IgD-negative memory B cell (primary cell): ENCODE data around the gene IQGAP1. TPM values are rescaled to one million over a fixed set of nuclear protein-coding genes. Genes with fewer than 3 reads are reported as not detected.
"Not testable (repeated sequence)": the region's sequence is repeated elsewhere in the genome, so short reads cannot be mapped to it uniquely, and the experiment has no call there.

Experiments used
- H3K27ac Mint-ChIP-seq, 3 donors: one replicate each; pipeline ENCODE4 v1.8.0; 2020 to 2022; ENCODE audit warnings: mild to moderate bottlenecking in 3 of 3, mixed read lengths in 3 of 3, moderate library complexity in 1 of 3
- H3K27me3 Mint-ChIP-seq: one replicate; pipeline ENCODE4 v1.8.0; 2021; ENCODE audit warnings: mixed read lengths
- H3K36me3 Mint-ChIP-seq: one replicate; pipeline ENCODE4 v1.8.0; 2020; ENCODE audit warnings: mild to moderate bottlenecking, mixed read lengths
- H3K4me1 Mint-ChIP-seq, 3 donors: one replicate each; pipeline ENCODE4 v1.8.0; 2020 to 2022; ENCODE audit warnings: mixed read lengths in 3 of 3, mild to moderate bottlenecking in 1 of 3
- H3K4me3 Mint-ChIP-seq, 4 donors: one replicate each; pipeline ENCODE4 v1.8.0; 2020 to 2022; ENCODE audit warnings: mild to moderate bottlenecking in 4 of 4, mixed read lengths in 4 of 4, moderate library complexity in 3 of 4
- H3K9me3 Mint-ChIP-seq, 3 donors: one replicate each; pipeline ENCODE4 v1.8.0; 2020 to 2021; ENCODE audit warnings: mixed read lengths in 3 of 3, mild to moderate bottlenecking in 1 of 3
- polyA plus RNA-seq: library from polyadenylated mRNA; unstranded; fragments of 300-500 nt; fragmentation: Illumina TruSeq; gene quantifications from one replicate; pipeline ENCODE4 v1.2.3, GENCODE V29; 2021

IQGAP1 gene, protein sequence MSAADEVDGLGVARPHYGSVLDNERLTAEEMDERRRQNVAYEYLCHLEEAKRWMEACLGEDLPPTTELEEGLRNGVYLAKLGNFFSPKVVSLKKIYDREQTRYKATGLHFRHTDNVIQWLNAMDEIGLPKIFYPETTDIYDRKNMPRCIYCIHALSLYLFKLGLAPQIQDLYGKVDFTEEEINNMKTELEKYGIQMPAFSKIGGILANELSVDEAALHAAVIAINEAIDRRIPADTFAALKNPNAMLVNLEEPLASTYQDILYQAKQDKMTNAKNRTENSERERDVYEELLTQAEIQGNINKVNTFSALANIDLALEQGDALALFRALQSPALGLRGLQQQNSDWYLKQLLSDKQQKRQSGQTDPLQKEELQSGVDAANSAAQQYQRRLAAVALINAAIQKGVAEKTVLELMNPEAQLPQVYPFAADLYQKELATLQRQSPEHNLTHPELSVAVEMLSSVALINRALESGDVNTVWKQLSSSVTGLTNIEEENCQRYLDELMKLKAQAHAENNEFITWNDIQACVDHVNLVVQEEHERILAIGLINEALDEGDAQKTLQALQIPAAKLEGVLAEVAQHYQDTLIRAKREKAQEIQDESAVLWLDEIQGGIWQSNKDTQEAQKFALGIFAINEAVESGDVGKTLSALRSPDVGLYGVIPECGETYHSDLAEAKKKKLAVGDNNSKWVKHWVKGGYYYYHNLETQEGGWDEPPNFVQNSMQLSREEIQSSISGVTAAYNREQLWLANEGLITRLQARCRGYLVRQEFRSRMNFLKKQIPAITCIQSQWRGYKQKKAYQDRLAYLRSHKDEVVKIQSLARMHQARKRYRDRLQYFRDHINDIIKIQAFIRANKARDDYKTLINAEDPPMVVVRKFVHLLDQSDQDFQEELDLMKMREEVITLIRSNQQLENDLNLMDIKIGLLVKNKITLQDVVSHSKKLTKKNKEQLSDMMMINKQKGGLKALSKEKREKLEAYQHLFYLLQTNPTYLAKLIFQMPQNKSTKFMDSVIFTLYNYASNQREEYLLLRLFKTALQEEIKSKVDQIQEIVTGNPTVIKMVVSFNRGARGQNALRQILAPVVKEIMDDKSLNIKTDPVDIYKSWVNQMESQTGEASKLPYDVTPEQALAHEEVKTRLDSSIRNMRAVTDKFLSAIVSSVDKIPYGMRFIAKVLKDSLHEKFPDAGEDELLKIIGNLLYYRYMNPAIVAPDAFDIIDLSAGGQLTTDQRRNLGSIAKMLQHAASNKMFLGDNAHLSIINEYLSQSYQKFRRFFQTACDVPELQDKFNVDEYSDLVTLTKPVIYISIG (N-terminal part only)
- polyA plus RNA-seq = 136 TPM

DNA sequence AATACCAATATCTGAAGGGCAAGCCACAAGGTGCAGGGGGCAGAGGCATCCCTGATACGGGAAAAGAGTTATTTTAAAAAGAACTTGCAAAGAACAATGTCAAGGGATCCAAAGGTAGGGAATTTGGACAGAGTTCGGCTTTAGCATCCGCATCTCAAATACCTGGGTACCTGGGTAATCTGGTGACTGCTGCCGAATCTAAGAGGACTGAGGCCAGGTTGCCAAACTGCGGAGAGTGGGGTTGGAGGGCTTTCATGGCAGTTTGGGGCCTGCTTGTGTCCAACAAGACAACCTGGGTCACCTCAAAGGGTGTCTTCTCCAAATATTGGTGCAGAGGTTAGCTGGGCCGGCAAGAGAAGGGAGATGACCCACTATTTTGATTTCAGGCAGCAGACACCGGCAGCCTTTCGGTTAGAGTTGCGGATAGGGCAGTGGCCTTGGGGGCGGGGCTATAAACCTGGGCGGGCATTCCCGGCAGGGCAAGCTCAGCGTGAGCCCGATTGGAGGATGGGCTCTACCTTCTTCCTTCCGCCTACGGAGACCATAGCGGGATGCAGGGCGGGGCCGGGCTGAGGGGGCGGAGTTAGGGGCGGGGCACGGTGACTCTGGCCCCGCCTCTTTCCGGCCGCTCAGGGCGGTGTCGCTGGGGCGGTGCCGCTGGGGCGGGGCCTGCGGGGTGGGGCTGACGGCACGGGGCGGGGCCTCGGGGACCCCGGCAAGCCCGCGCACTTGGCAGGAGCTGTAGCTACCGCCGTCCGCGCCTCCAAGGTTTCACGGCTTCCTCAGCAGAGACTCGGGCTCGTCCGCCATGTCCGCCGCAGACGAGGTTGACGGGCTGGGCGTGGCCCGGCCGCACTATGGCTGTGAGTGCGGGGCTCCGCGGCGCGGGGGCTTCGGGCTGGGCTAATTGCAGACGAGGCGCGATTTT is at the start of gene IQGAP1:
Gene IQGAP1, plus strand, starts transcription at position 709 of the 928 bp plus-strand sequence. Its CDS starts 100 bp downstream, at position 809.
- Mint-ChIP-seq H3K27ac (peak within 1 kb of the TSS; percentile 93 to 98 (median 96)), H3K4me3 (peak within 1 kb of the TSS; percentile 93 to 98 (median 97)), H3K4me1 (peaks cover 32 to 40% (median 34%) of the 10 kb centered on the region in 3 donors), H3K36me3 (no peaks in the 10 kb centered on the region), H3K9me3 (no peaks in the 10 kb centered on the region), H3K27me3 (peaks cover 1% of the 10 kb centered on the region)

DNA sequence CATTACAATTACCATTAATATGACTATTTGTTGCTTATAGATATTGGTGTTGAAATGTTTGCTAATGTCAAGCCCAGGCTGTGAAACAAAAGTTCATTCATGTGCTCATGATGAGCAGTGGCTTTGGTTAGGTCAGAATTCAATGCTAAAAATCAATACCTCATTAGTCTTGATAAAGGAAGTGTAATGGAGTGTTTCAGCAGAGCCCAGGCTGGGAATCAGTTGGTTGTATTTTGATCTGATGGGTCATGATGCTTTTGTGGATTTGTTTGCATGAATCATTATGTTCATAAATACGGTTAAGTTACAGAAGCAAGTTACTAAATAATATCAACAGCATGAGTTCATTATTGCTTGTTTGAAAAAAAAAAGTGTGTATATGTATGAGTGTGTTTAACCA is 49.5 kb upstream of the IQGAP1 start:
- no peaks in the 10 kb centered on the region for H3K36me3 Mint-ChIP-seq
- H3K4me1 Mint-ChIP-seq = peaks cover 5 to 11% (median 7%) of the 10 kb centered on the region in 3 donors
- peaks cover 5% of the 10 kb centered on the region for H3K27me3 Mint-ChIP-seq
- H3K9me3 Mint-ChIP-seq = no peaks in the 10 kb centered on the region
- no peak overlapping the region for H3K4me3 Mint-ChIP-seq
- no peak overlapping the region for H3K27ac Mint-ChIP-seq

DNA sequence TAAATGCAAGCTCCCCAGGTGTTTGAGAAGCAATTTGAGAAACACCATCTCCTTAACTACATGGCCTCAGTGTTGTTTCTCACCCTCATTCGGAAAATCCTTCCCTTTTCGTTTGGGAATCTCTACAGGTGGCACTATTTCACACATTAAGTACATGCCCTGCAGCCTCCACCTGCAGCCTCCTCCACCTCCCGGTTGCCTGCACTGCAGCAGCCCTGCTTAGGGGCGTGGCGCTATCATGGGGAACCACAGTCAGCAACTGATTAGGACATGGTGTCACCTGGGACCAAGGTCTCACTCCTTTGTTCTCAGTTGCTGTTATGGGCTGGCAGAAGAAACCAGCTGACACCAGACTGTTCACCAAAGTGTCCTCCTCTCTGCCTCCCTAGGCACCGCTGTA is 47.7 kb upstream of the IQGAP1 start:
- Mint-ChIP-seq H3K36me3 (no peaks in the 10 kb centered on the region), H3K4me1 (peaks cover 5 to 11% (median 7%) of the 10 kb centered on the region in 3 donors), H3K27me3 (peaks cover 4% of the 10 kb centered on the region), H3K27ac (no peak overlapping the region), H3K4me3 (no peak overlapping the region), H3K9me3 (no peaks in the 10 kb centered on the region)

DNA sequence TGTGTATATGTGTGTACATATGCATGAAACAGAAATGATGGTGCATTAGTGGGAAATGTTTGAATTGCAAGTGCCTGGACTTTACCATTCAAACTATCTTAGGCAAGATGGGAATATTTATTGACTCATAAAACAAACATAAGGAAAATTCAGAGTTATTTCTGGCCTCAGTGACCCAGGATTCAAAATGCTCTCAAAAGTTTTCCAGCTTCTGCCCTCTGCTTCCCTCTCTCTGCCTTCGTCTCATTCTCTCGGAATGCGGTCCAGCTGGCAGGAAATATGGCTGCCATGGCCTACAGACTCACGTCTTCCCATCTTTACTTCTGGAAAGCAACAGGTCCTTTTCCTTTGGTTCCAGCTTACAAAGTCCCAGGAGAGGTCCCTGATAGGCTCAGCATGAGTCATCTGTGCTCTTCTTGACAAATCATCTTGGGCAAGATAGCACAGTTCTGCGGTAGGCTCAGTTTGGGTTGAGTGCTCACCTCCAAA is 44.7 kb upstream of the IQGAP1 start:
- H3K27ac Mint-ChIP-seq = no peak overlapping the region
- H3K4me1 Mint-ChIP-seq = peaks cover 4 to 7% (median 5%) of the 10 kb centered on the region in 3 donors
- peaks cover 4% of the 10 kb centered on the region for H3K27me3 Mint-ChIP-seq
- no peaks in the 10 kb centered on the region for H3K36me3 Mint-ChIP-seq
- no peak overlapping the region for H3K4me3 Mint-ChIP-seq
- no peaks in the 10 kb centered on the region for H3K9me3 Mint-ChIP-seq

DNA sequence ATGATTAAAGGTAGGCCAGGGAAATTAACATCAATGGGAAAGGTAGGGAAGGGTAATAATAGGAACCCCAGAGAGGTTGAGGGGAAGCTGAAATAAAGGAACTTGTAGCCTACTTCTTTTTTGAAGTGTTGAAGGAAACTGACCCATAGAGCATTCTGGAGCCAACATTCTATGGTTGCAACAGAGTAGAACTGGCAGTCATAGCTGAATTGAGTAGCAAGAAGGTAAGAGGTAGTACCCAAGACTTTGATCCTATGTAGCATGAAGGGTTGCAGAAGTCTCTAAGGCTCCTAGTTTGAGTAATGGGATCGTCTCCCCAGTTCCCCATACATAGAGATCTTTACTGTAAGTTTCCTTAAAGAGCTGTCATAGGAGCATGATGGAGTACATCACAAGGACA is 43.4 kb upstream of the IQGAP1 start:
- peaks cover 4 to 7% (median 5%) of the 10 kb centered on the region in 3 donors for H3K4me1 Mint-ChIP-seq
- no peaks in the 10 kb centered on the region for H3K9me3 Mint-ChIP-seq
- no peak overlapping the region for H3K4me3 Mint-ChIP-seq
- H3K27ac Mint-ChIP-seq = no peak overlapping the region
- H3K36me3 Mint-ChIP-seq = no peaks in the 10 kb centered on the region
- H3K27me3 Mint-ChIP-seq = peaks cover 4% of the 10 kb centered on the region

DNA sequence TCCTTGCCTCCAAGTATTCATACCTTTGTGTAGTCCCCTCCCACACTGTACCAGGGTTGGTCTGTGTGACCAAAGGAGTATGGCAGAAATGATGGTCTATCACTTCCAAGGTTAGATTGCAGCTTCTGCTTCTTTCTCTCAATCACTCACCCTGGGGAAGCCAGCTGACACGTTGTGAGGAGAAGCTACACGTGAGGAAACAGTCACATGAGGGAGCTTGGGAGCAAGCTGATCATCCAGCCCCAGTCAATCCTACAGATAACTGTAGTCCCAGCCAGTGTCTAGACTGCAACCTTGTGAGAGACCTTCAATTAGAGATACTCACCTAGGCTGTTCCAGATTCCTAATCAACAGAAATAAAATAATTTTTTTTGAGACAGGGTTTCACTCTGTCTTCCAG is 42.2 kb upstream of the IQGAP1 start:
- Mint-ChIP-seq H3K4me3 (no peak overlapping the region), H3K9me3 (no peaks in the 10 kb centered on the region), H3K4me1 (peaks cover 5 to 7% (median 6%) of the 10 kb centered on the region in 3 donors), H3K27ac (no peak overlapping the region), H3K27me3 (peaks cover 4% of the 10 kb centered on the region), H3K36me3 (no peaks in the 10 kb centered on the region)

DNA sequence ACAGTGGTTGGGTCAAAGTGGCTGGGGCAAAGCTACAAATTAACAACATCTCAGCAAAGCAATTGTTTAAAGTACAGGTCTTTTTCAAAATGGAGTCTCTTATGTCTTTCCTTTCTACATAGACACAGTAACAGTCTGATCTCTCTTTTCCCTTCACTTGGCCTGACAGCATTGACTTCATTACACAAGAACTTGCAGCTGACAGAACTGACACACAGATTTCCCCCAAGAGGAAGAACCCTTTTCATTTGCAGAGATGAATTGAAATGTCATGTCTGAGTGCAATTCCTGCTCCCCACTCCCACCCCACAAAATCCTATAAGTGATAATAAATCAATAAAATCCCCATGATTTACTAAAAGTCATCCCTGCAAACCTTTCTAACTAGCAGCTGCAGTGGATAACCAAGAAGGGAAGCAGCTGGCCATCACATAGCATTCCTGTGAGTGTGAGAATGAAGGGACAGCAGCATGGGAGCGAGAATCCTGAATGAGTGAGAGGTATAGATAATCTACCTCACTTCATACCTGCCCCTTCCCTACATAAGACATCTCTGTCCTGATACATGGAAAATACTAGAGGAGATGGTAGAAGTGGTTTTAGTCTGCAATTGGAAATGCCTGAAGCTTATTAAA is 40.5 kb upstream of the IQGAP1 start:
- H3K4me1 Mint-ChIP-seq, H3K36me3 Mint-ChIP-seq, H3K9me3 Mint-ChIP-seq, H3K4me3 Mint-ChIP-seq, H3K27me3 Mint-ChIP-seq, H3K27ac Mint-ChIP-seq: not testable (repeated sequence)

DNA sequence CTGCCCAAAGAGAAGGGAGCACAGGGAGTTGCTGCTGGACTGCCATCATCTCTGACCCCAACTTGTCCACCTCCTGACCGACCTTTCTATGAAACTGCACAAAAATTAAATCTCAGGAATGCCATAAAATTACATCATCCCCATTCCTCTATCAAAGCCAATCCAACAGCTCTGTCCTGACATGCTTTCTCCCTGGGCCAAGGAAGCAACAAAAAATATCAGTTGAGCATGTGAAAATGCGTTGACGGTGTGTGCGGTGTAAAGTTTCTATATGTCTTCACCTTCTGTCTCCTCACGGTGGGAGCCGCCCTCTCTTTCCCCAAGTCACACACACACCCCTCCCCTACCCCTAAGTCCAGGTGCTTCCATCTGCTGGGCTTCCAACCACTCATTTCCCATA is 39.6 kb upstream of the IQGAP1 start:
- peaks cover 2 to 6% (median 4%) of the 10 kb centered on the region in 3 donors for H3K4me1 Mint-ChIP-seq
- H3K36me3 Mint-ChIP-seq = no peaks in the 10 kb centered on the region
- H3K9me3 Mint-ChIP-seq = no peaks in the 10 kb centered on the region
- no peak overlapping the region for H3K4me3 Mint-ChIP-seq
- peaks cover 2% of the 10 kb centered on the region for H3K27me3 Mint-ChIP-seq
- no peak overlapping the region for H3K27ac Mint-ChIP-seq

DNA sequence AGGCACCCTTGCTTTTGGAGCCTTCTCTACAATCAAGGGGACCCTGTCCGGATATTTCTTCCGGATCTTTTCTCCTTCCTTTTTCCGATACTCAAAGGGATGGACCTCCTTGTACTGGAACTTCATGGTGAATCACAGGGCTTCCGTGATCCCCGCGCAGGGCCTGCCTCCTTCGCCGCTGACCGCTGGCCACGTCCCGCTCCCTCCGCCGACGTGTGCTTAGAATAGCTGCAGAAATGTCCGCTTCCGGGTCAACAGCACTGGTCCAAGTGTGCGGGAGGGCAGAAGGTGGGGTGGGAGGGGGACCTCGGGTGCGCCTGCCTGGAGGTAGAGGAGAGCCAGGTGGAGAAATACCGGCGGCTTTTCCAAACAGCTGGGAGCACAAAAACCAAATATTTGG is 39.0 kb upstream of the IQGAP1 start:
- Mint-ChIP-seq H3K27ac (no peak overlapping the region), H3K36me3 (no peaks in the 10 kb centered on the region), H3K27me3 (peaks cover 2% of the 10 kb centered on the region), H3K4me1 (peaks cover 2 to 6% (median 4%) of the 10 kb centered on the region in 3 donors), H3K9me3 (no peaks in the 10 kb centered on the region), H3K4me3 (peak overlapping the region in 1 of 4 donors; percentile 22)

DNA sequence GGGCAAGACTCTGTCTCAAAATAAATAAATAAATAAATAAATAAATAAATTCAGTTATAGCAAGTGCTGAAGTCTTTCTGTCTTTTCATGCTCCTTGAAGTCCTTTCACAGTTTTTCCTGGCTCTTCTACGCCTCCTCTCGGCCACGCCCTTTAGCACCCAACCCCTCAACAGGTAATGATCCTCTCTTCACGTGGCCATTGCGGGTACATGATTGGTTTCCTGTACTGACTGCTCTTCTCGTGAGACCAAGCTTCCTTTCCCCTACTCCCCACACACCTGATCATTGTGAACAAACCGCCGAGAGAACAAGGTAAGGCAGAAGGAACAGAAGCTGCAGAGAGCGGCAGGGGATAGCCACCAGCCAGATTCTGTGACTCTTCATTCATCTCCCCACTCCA is 38.2 kb upstream of the IQGAP1 start:
- no peaks in the 10 kb centered on the region for H3K9me3 Mint-ChIP-seq
- peaks cover 2 to 6% (median 4%) of the 10 kb centered on the region in 3 donors for H3K4me1 Mint-ChIP-seq
- peaks cover 2% of the 10 kb centered on the region for H3K27me3 Mint-ChIP-seq
- H3K4me3 Mint-ChIP-seq = peak overlapping the region in 2 of 4 donors; percentile 6 to 39
- H3K27ac Mint-ChIP-seq = no peak overlapping the region
- no peaks in the 10 kb centered on the region for H3K36me3 Mint-ChIP-seq

DNA sequence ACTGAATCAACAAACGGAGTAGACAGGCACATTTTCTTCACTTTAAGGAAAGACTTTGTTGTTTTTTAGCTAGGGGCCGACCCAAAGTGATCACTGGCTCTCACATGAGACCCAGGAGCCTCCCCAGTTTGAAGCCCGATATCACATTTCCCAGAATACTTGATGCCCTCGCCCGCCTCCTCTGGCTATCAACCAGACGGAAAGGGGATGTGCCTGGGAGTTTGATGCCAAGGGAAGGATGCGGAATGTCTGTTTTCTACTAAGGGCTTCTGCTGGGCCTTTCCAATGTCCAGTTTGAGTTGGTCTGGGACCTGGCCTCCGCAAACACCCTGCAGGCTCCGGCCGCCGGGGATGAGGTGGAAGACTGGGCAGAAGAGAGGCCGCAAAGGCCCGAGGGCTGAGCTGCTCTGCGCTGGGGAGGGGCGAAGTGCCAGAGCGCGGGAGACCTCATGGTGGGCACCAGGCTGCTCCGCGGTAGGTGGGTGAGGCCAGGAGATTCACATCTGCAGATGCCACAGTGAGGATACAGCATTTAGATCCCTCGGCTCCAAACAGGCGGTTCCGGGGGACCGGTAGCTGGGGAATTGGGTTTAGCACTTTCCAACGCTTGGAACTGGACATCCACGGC is 36.4 kb upstream of the IQGAP1 start:
- no peaks in the 10 kb centered on the region for H3K9me3 Mint-ChIP-seq
- no peaks in the 10 kb centered on the region for H3K36me3 Mint-ChIP-seq
- H3K4me3 Mint-ChIP-seq = peak overlapping the region; percentile 88 to 93 (median 91)
- peak overlapping the region; percentile 3 to 50 (median 46) for H3K27ac Mint-ChIP-seq
- H3K4me1 Mint-ChIP-seq = peaks cover 2 to 6% (median 4%) of the 10 kb centered on the region in 3 donors
- H3K27me3 Mint-ChIP-seq = peaks cover 2% of the 10 kb centered on the region

DNA sequence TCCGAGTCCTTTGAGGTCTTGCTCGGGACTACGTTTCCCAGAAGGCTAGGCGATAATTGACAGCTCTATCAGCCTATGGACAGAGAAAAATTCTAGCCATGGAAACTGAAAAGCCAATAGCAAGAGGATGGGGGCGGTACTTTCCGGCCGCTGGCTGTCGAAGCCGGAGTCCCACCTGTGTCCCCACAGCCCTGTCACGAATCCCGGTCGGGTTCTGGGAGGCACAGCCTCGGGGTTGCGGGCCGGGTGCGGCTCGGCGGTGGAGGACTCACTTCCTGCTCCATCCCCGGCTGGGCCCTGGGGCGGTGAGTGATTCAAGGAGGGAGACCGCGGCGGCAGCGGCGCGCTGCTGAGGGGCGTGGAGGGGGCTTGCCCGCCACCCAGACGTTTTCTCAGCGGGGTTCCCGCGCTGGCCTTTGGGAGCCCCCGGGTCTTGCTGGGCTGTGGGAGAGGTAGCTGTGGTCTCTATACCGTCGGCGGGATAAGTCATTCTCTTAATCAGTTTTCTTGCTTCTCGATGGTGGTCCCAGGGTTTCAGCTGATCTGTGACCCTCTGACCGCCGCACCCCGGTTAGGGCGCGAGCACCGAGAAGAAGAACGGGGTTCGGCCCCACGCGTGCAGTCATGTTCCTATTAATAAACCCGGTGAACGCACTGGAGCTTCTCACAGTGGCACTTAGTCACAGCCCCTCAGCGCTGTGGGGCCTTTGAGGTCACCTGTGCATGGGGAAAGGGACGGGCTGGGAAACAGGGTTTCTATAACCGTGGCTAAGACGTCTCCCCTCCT is 35.7 kb upstream of the IQGAP1 start, which contains the start of gene ZNF774:
Gene ZNF774, plus strand, starts transcription at position 178 of the 787 bp plus-strand sequence. CDS start 2,377 bp downstream, outside the sequence.
- Mint-ChIP-seq H3K9me3 (no peaks in the 10 kb centered on the region), H3K4me1 (peaks cover 2 to 6% (median 4%) of the 10 kb centered on the region in 3 donors), H3K27ac (peak within 1 kb of the TSS; percentile 3 to 53 (median 50)), H3K27me3 (peaks cover 2% of the 10 kb centered on the region), H3K4me3 (peak within 1 kb of the TSS; percentile 88 to 93 (median 91)), H3K36me3 (no peaks in the 10 kb centered on the region)
